Measurements from ENCODE around the gene DNAJC16. TPM values are rescaled to one million over a fixed set of nuclear protein-coding genes. Genes with fewer than 3 reads are reported as not detected.

Gene DNAJC16
- total and polyA plus RNA-seq, 9 of the 15 experiments (the other 6 are each of a cell fraction or from before 2014, with no cell fraction given) = 6.9 to 16.8 (median 12.8) TPM

- Histone ChIP-seq H3K4me2 (ENCODE audit: insufficient read depth, low read length) (peak overlapping the region; percentile 79; the same call in 1 of the 2 replicates), H3K9me3 (replicated peaks; ENCODE audit: control insufficient read depth, insufficient read depth, low read depth, low read length) (no peaks in the 10 kb centered on the region)
- CTCF ChIA-PET (ENCODE audit: low intra/inter-chr PET ratio) = interaction anchor here (0.6 kb wide), 1 partner anchor 117 kb away, joined by 3 read pairs; no protein-coding TSS in a partner anchor
- TF ChIP-seq ZNF57 (CRISPR knock-in tag; IDR thresholded peaks at IDR 0.05) (no peak), TAF9B (IDR thresholded peaks at IDR 0.05; ENCODE audit: partially characterized antibody) (no peak), ZBTB8A (IDR thresholded peaks at IDR 0.05; ENCODE audit: partially characterized antibody) (no peak), ZC3H4 (CRISPR knock-in tag; IDR thresholded peaks at IDR 0.05; ENCODE audit: borderline replicate concordance) (no peak), ZKSCAN3 (CRISPR knock-in tag; IDR thresholded peaks at IDR 0.05) (peak; percentile 88), ZBTB7A (IDR thresholded peaks at IDR 0.05; ENCODE audit: borderline replicate concordance, control insufficient read depth, low read depth, low read length) (0 out of 2 replicates have a peak, but pooled peaks have one; percentile 61), E2F1 (CRISPR knock-in tag; IDR thresholded peaks at IDR 0.05) (no peak), RFX5 (IDR thresholded peaks at IDR 0.05; ENCODE audit: low read depth, low read length) (no peak), RCOR1 (IDR thresholded peaks at IDR 0.05; ENCODE audit: borderline replicate concordance in 1 of 2, low read depth in 2 of 2, low read length in 2 of 2) (no peak; a peak in 1 of 4 replicates), FOXM1 (IDR thresholded peaks at IDR 0.05; ENCODE audit: low read depth) (no peak), FOXM1 (CRISPR knock-in tag; IDR thresholded peaks at IDR 0.05; ENCODE audit: low read depth) (no peak), CBX1 (IDR thresholded peaks at IDR 0.05; ENCODE audit: low read depth) (no peak), IRF2 (CRISPR knock-in tag; IDR thresholded peaks at IDR 0.05) (no peak), RBM15 (IDR thresholded peaks at IDR 0.05; ENCODE audit: insufficient read depth, low read length) (no peak), BCL6 (CRISPR knock-in tag; IDR thresholded peaks at IDR 0.05) (no peak), KLF16 (IDR thresholded peaks at IDR 0.05) (no peak), NR2C1 (IDR thresholded peaks at IDR 0.05) (peak; percentile 76), NR2C1 (tag; IDR thresholded peaks at IDR 0.05) (peak; percentile 82), RB1 (IDR thresholded peaks at IDR 0.05; ENCODE audit: low read depth) (peak; percentile 47; the same call in 1 of the 2 replicates), PHF20 (IDR thresholded peaks at IDR 0.05; ENCODE audit: partially characterized antibody) (no peak), TFAP4 (CRISPR knock-in tag; IDR thresholded peaks at IDR 0.05; ENCODE audit: borderline replicate concordance) (peak; percentile 40; the same call in 1 of the 2 replicates)
These were observed 2.2 kb upstream of the DNAJC16 start for GRCh38 chr1:15524283-15525049.

More at GRCh38 chr1:15524283-15525049, 2.2 kb upstream of the DNAJC16 start:
- DNase-seq (ENCODE audit: extremely low read depth in 1 of 4, low spot score in 3 of 4) = peak; percentile 97 to 100 (median 98)
- Histone ChIP-seq H3K4me1 (replicated peaks in 1 of 2; ENCODE audit: control insufficient read depth in 2 of 2, insufficient read depth in 2 of 2, low read length in 2 of 2) (peaks cover 11 to 34% of the 10 kb centered on the region in 2 experiments), H3K4me3 (peak overlapping the region; percentile 83), H3K36me3 (ENCODE audit: control insufficient read depth, insufficient read depth, low read length) (peaks cover 12% of the 10 kb centered on the region; the same call in 2 of the 3 replicates), H3K9me1 (ENCODE audit: control insufficient read depth, insufficient read depth, low read length) (no peaks in the 10 kb centered on the region), H3K79me2 (ENCODE audit: control insufficient read depth, insufficient read depth, low read length) (peaks cover 54% of the 10 kb centered on the region), H4K20me1 (replicated peaks; ENCODE audit: control insufficient read depth, insufficient read depth, low read length) (no peaks in the 10 kb centered on the region), H3K27ac (ENCODE audit: extremely low read depth, low read depth, low read length) (peak overlapping the region; percentile 96), H3K9ac (ENCODE audit: insufficient read depth in 1 of 2, low read depth in 2 of 2, low read length in 2 of 2) (peak overlapping the region; percentile 70 to 94; a peak in 3 of 4 replicates), H2AFZ (ENCODE audit: low read depth, low read length) (peak overlapping the region; percentile 96), H3K27me3 (ENCODE audit: control insufficient read depth in 2 of 2, insufficient read depth in 2 of 2, low read length in 2 of 2) (no peaks in the 10 kb centered on the region)
- in situ Hi-C loops (cut with MboI) (no loop called here), intact Hi-C loops (cut with micrococcal nuclease) (loop anchor here (10.0 kb wide), 1 partner anchor 310 kb away; no protein-coding TSS in a partner anchor)
- WGBS (ENCODE audit: insufficient coverage, low coverage, missing lambda C conversion rate) = under 1% methylated on average over 36 of the region's 88 CpGs
- POLR2A ChIA-PET = interaction anchor here (0.8 to 1.2 kb wide), 2 partner anchors 10 to 12 kb away, joined by 4 read pairs; no protein-coding TSS in a partner anchor
- FAIRE-seq = peak; percentile 29
- ATAC-seq = peak; percentile 78
- no TSS peak for BruUV-seq (replicated peaks)

Data from K562 (cell line).